ENCODE measurements around the gene GRID1.

GRCh38 chr10:85604884-85605283, 761.7 kb downstream of the GRID1 start:
- no peak for TF ChIP-seq EED (IDR thresholded peaks at IDR 0.05; ENCODE audit: low read depth)
- TF ChIP-seq NFIC (IDR thresholded peaks at IDR 0.05; ENCODE audit: low read depth, low read length) = no peak
- TF ChIP-seq RFX5 (IDR thresholded peaks at IDR 0.05; ENCODE audit: low read depth, low read length) = no peak
